Upper lobe of left lung (tissue), 6 donors: ENCODE results near the gene ENOX1. TPM values are rescaled to one million over a fixed set of nuclear protein-coding genes. Genes with fewer than 3 reads are reported as not detected.

ENCODE experiments used
- ATAC-seq, 2 donors: fragments of 200-7000 bp; cut with Tn5 transposase; one replicate each; pipeline ENCODE4 v1.9.1; 2022; ENCODE audit warnings: mild to moderate bottlenecking in 2 of 2, moderate library complexity in 2 of 2; ENCODE audit not compliant: low FRiP score in 2 of 2
- DNase-seq, 2 donors: peaks; one replicate each; pipeline ENCODE4 v3.0.0-alpha.2; 2019 to 2020
- H3K27ac ChIP-seq, 4 donors: fragments of 200-600 bp; sonication (generic); one replicate each; pipeline ENCODE4 v1.5.1; 2016 to 2019
- H3K27me3 ChIP-seq, 4 donors: fragments of 200-600 bp; sonication (generic); one replicate each; pipeline ENCODE4 v1.5.1; 2017 to 2019
- H3K36me3 ChIP-seq, 4 donors: fragments of 200-600 bp; sonication (generic); one replicate each; pipeline ENCODE4 v1.5.1; 2016 to 2019
- H3K4me1 ChIP-seq, 4 donors: fragments of 200-600 bp; sonication (generic); one replicate each; pipeline ENCODE4 v1.5.1; 2018 to 2019
- H3K4me3 ChIP-seq, 4 donors: fragments of 200-600 bp; sonication (generic); one replicate each; pipeline ENCODE4 v1.5.1; 2017 to 2019; ENCODE audit warnings: mild to moderate bottlenecking in 2 of 4, moderate library complexity in 1 of 4
- H3K9me3 ChIP-seq, 4 donors: fragments of 200-600 bp; sonication (generic); one replicate each; pipeline ENCODE4 v1.5.1; 2018 to 2019
- CTCF ChIP-seq, 6 experiments: fragments of 450-650 bp in 4 of 6; fragments of 200-600 bp in 2 of 6; sonication (generic) in 2 of 6; IDR thresholded peaks; one replicate each; pipeline ENCODE4 v1.5.1; 2016 to 2019; ENCODE audit warnings: antibody characterized with exemption in 6 of 6
- EP300 ChIP-seq, 4 donors: sonication (generic); formaldehyde crosslinking; IDR thresholded peaks; one replicate each; pipeline ENCODE4 v1.5.1; 2017; ENCODE audit warnings: antibody characterized with exemption in 4 of 4, control low read depth in 2 of 4
- POLR2A ChIP-seq, 4 donors: fragments of 450-650 bp; IDR thresholded peaks; one replicate each; pipeline ENCODE4 v1.5.1; 2016 to 2017; ENCODE audit warnings: antibody characterized with exemption in 4 of 4, mild to moderate bottlenecking in 2 of 4
- POLR2AphosphoS5 ChIP-seq, 2 donors: sonication (generic); formaldehyde crosslinking; IDR thresholded peaks; one replicate each; pipeline ENCODE4 v1.5.1; 2017; ENCODE audit warnings: antibody characterized with exemption in 2 of 2
- WGBS, 2 donors: methylation state at CpG; one replicate each; pipeline ENCODE4 v1.1.5; 2017 to 2018; 5-methylcytosine and 5-hydroxymethylcytosine counted together
- total RNA-seq, 6 donors: library from RNA; depleted of rRNA in 4 of 6; stranded (reverse); fragments of >200 nt in 4 of 6; gene quantifications; one replicate each; pipeline versions ENCODE4 v1.1.0 to v1.2.1, GENCODE V29; 2016 to 2021
- donor health status: DM: no; HTN: no; CAD: no; lungs with moderate emphysema.
- donor health status: DM: no; HTN: yes; CAD: no; lungs with severe emphysema.

The ENOX1 gene
- total RNA-seq, 6 donors from 2014 or later = 0.20 to 1.0 (median 0.46) TPM; not detected in 2

GRCh38 chr13:43298816-43299215, 488.0 kb downstream of the ENOX1 start:
- TF ChIP-seq EP300 (IDR thresholded peaks at IDR 0.05) (no peak), CTCF (IDR thresholded peaks at IDR 0.05) (no peak), POLR2AphosphoS5 (IDR thresholded peaks at IDR 0.05) (no peak), POLR2A (IDR thresholded peaks at IDR 0.05) (no peak)
- H3K27ac ChIP-seq = no peak overlapping the region
- no peaks in the 10 kb centered on the region for H3K9me3 ChIP-seq
- 54 to 55% methylated on average over 2 of the region's 2 CpGs for WGBS, 2 donors
- H3K36me3 ChIP-seq = no peaks in the 10 kb centered on the region
- no peak for ATAC-seq
- H3K4me1 ChIP-seq = peaks cover 0 to 4% (median 0%) of the 10 kb centered on the region in 4 donors
- DNase-seq = no peak
- no peak overlapping the region for H3K4me3 ChIP-seq
- no peaks in the 10 kb centered on the region for H3K27me3 ChIP-seq

GRCh38 chr13:43297967-43298678, 488.6 kb downstream of the ENOX1 start:
- peaks cover 0 to 4% (median 0%) of the 10 kb centered on the region in 4 donors for H3K4me1 ChIP-seq
- H3K27ac ChIP-seq = no peak overlapping the region
- ATAC-seq (no peak), DNase-seq (no peak)
- H3K27me3 ChIP-seq = no peaks in the 10 kb centered on the region
- TF ChIP-seq CTCF (IDR thresholded peaks at IDR 0.05) (no peak), POLR2AphosphoS5 (IDR thresholded peaks at IDR 0.05) (no peak), POLR2A (IDR thresholded peaks at IDR 0.05) (no peak), EP300 (IDR thresholded peaks at IDR 0.05) (no peak)
- H3K9me3 ChIP-seq = no peaks in the 10 kb centered on the region
- H3K4me3 ChIP-seq = no peak overlapping the region
- 87 to 88% methylated on average over 6 of the region's 6 CpGs for WGBS, 2 donors
- H3K36me3 ChIP-seq = no peaks in the 10 kb centered on the region

- ATAC-seq (no peak), DNase-seq (no peak)
- Histone ChIP-seq H3K4me1 (no peaks in the 10 kb centered on the region), H3K27me3 (no peaks in the 10 kb centered on the region), H3K36me3 (no peaks in the 10 kb centered on the region), H3K9me3 (no peaks in the 10 kb centered on the region), H3K4me3 (no peak overlapping the region), H3K27ac (no peak overlapping the region)
- no peak for TF ChIP-seq POLR2AphosphoS5 (IDR thresholded peaks at IDR 0.05)
- no peak for TF ChIP-seq CTCF (IDR thresholded peaks at IDR 0.05)
- no peak for TF ChIP-seq EP300 (IDR thresholded peaks at IDR 0.05)
- TF ChIP-seq POLR2A (IDR thresholded peaks at IDR 0.05) = no peak
- WGBS, 2 donors = 83 to 92% methylated on average over 5 of the region's 5 CpGs
Observed at GRCh38 chr13:43295825-43296564, 490.8 kb downstream of the ENOX1 start.

- ATAC-seq (no peak), DNase-seq (no peak)
- Histone ChIP-seq H3K36me3 (no peaks in the 10 kb centered on the region), H3K4me1 (no peaks in the 10 kb centered on the region), H3K27me3 (no peaks in the 10 kb centered on the region), H3K27ac (no peak overlapping the region), H3K9me3 (no peaks in the 10 kb centered on the region), H3K4me3 (no peak overlapping the region)
- WGBS, 2 donors = 80 to 90% methylated on average over 2 of the region's 2 CpGs
- TF ChIP-seq POLR2AphosphoS5 (IDR thresholded peaks at IDR 0.05) = no peak
Observed at GRCh38 chr13:43295321-43295720, 491.5 kb downstream of the ENOX1 start.

GRCh38 chr13:43294412-43294811, 492.4 kb downstream of the ENOX1 start:
- no peak for ATAC-seq
- H3K4me1 ChIP-seq = no peaks in the 10 kb centered on the region
- no peaks in the 10 kb centered on the region for H3K9me3 ChIP-seq
- no peaks in the 10 kb centered on the region for H3K27me3 ChIP-seq
- WGBS, 2 donors = 68 to 78% methylated on average over 4 of the region's 4 CpGs
- no peak overlapping the region for H3K27ac ChIP-seq
- no peak for DNase-seq
- H3K4me3 ChIP-seq = no peak overlapping the region
- TF ChIP-seq CTCF (IDR thresholded peaks at IDR 0.05) = no peak
- TF ChIP-seq POLR2A (IDR thresholded peaks at IDR 0.05) = no peak
- TF ChIP-seq EP300 (IDR thresholded peaks at IDR 0.05) = no peak
- TF ChIP-seq POLR2AphosphoS5 (IDR thresholded peaks at IDR 0.05) = no peak
- H3K36me3 ChIP-seq = no peaks in the 10 kb centered on the region
